ENCODE data around the gene HNRNPA2B1. TPM values are rescaled to one million over a fixed set of nuclear protein-coding genes. Genes with fewer than 3 reads are reported as not detected.
"Not testable (repeated sequence)": the region's sequence is repeated elsewhere in the genome, so short reads cannot be mapped to it uniquely, and the experiment has no call there.

Gene HNRNPA2B1
- total RNA-seq, 2 experiments from 2014 or later = 649 to 781 TPM

GRCh38 chr7:26166684-26167266, 33.8 kb downstream of the HNRNPA2B1 start:
- ChIA-PET POLR2A (interaction anchor here (0.6 to 0.8 kb wide), 5 partner anchors 20 to 100 kb away, joined by 3 to 8 read pairs (median 3); partner anchors contain the start of gene CBX3), CTCF (interaction anchor here (0.5 to 2.4 kb wide), 5 partner anchors 9 to 43 kb away, joined by 3 to 16 read pairs (median 5); partner anchors contain the start of gene NFE2L3)
- DNase-seq = no peak
- Mint-ChIP-seq H3K9me3 (peaks cover 3% of the 10 kb centered on the region), H3K27me3 (no peaks in the 10 kb centered on the region), H3K4me3 (no peak overlapping the region), H3K36me3 (ENCODE audit: low read depth) (peaks cover 33% of the 10 kb centered on the region), H3K4me1 (peaks cover 45% of the 10 kb centered on the region), H3K27ac (peak overlapping the region; percentile 63)

- Mint-ChIP-seq H3K27ac (peak overlapping the region; percentile 63), H3K27me3 (no peaks in the 10 kb centered on the region), H3K9me3 (peaks cover 3% of the 10 kb centered on the region), H3K4me3 (no peak overlapping the region), H3K36me3 (ENCODE audit: low read depth) (peaks cover 28% of the 10 kb centered on the region), H3K4me1 (peaks cover 45% of the 10 kb centered on the region)
- POLR2A ChIA-PET = interaction anchor here (0.7 kb wide), 1 partner anchor 35 kb away, joined by 3 read pairs; the partner anchor contains the start of gene CBX3
- no peak for DNase-seq
- CTCF ChIA-PET = interaction anchor here (1.2 to 2.4 kb wide), 5 partner anchors 9 to 119 kb away, joined by 3 to 16 read pairs (median 5); partner anchors contain the start of gene NFE2L3
Observed at GRCh38 chr7:26165950-26166683, 34.4 kb downstream of the HNRNPA2B1 start.

GRCh38 chr7:26163804-26164203, 36.7 kb downstream of the HNRNPA2B1 start:
- Mint-ChIP-seq H3K36me3 (ENCODE audit: low read depth) (peaks cover 29% of the 10 kb centered on the region), H3K4me1 (peaks cover 50% of the 10 kb centered on the region)
- POLR2A ChIA-PET, DNase-seq, H3K9me3 Mint-ChIP-seq, H3K4me3 Mint-ChIP-seq, H3K27ac Mint-ChIP-seq, H3K27me3 Mint-ChIP-seq: not testable (repeated sequence)
- CTCF ChIA-PET = interaction anchor here (0.6 kb wide), 1 partner anchor 112 kb away, joined by 6 read pairs; no protein-coding TSS in a partner anchor

- H3K9me3 Mint-ChIP-seq = peaks cover 3% of the 10 kb centered on the region
- CTCF ChIA-PET = interaction anchor here (0.9 to 3.8 kb wide), 4 partner anchors 11 to 72 kb away, joined by 3 to 17 read pairs (median 4); partner anchors contain the start of genes HNRNPA2B1 and NFE2L3
- peaks cover 34% of the 10 kb centered on the region for H3K36me3 Mint-ChIP-seq (ENCODE audit: low read depth)
- no peak overlapping the region for H3K4me3 Mint-ChIP-seq
- H3K27ac Mint-ChIP-seq = no peak overlapping the region
- H3K27me3 Mint-ChIP-seq = no peaks in the 10 kb centered on the region
- POLR2A ChIA-PET = no interaction called here
- no peak for DNase-seq
- peaks cover 59% of the 10 kb centered on the region for H3K4me1 Mint-ChIP-seq
Observed at GRCh38 chr7:26162431-26162830, 38.1 kb downstream of the HNRNPA2B1 start.

- CTCF ChIA-PET = interaction anchor here (1.2 to 3.8 kb wide), 7 partner anchors 10 to 40 kb away, joined by 3 to 17 read pairs (median 6); partner anchors contain the start of genes HNRNPA2B1 and NFE2L3
- POLR2A ChIA-PET = interaction anchor here (0.8 kb wide), 1 partner anchor 31 kb away, joined by 3 read pairs; no protein-coding TSS in a partner anchor
- peaks cover 59% of the 10 kb centered on the region for H3K4me1 Mint-ChIP-seq
- H3K27ac Mint-ChIP-seq = no peak overlapping the region
- H3K27me3 Mint-ChIP-seq = no peaks in the 10 kb centered on the region
- peaks cover 3% of the 10 kb centered on the region for H3K9me3 Mint-ChIP-seq
- H3K4me3 Mint-ChIP-seq = no peak overlapping the region
- no peak for DNase-seq
- peaks cover 34% of the 10 kb centered on the region for H3K36me3 Mint-ChIP-seq (ENCODE audit: low read depth)
Observed at GRCh38 chr7:26160896-26161295, 39.6 kb downstream of the HNRNPA2B1 start.

- Mint-ChIP-seq H3K36me3 (ENCODE audit: low read depth) (peaks cover 31% of the 10 kb centered on the region), H3K27ac (no peak overlapping the region), H3K9me3 (peaks cover 3% of the 10 kb centered on the region), H3K4me1 (peaks cover 68% of the 10 kb centered on the region), H3K4me3 (no peak overlapping the region), H3K27me3 (no peaks in the 10 kb centered on the region)
- CTCF ChIA-PET = no interaction called here
- POLR2A ChIA-PET = no interaction called here
- DNase-seq = no peak
Observed at GRCh38 chr7:26159243-26159642, 41.3 kb downstream of the HNRNPA2B1 start.

- ChIA-PET POLR2A (interaction anchor here (0.5 kb wide), 1 partner anchor 1733 kb away, joined by 3 read pairs; no protein-coding TSS in a partner anchor), CTCF (interaction anchor here (0.5 to 1.8 kb wide), 5 partner anchors 8 to 64 kb away, joined by 3 to 6 read pairs (median 5); no protein-coding TSS in a partner anchor)
- DNase-seq = no peak
- no peaks in the 10 kb centered on the region for H3K9me3 Mint-ChIP-seq
- no peak overlapping the region for H3K4me3 Mint-ChIP-seq
- H3K36me3 Mint-ChIP-seq (ENCODE audit: low read depth) = peaks cover 22% of the 10 kb centered on the region
- peak overlapping the region; percentile 46 for H3K27ac Mint-ChIP-seq
- peaks cover 77% of the 10 kb centered on the region for H3K4me1 Mint-ChIP-seq
- H3K27me3 Mint-ChIP-seq = no peaks in the 10 kb centered on the region
Observed at GRCh38 chr7:26157520-26158105, 42.9 kb downstream of the HNRNPA2B1 start.

- H3K27me3 Mint-ChIP-seq = no peaks in the 10 kb centered on the region
- H3K27ac Mint-ChIP-seq = peak overlapping the region; percentile 78
- peak overlapping the region; percentile 68 for H3K4me3 Mint-ChIP-seq
- peaks cover 78% of the 10 kb centered on the region for H3K4me1 Mint-ChIP-seq
- peaks cover 20% of the 10 kb centered on the region for H3K36me3 Mint-ChIP-seq (ENCODE audit: low read depth)
- DNase-seq = peak; percentile 56
- no peaks in the 10 kb centered on the region for H3K9me3 Mint-ChIP-seq
- POLR2A ChIA-PET = interaction anchor here (0.7 to 1.6 kb wide), 4 partner anchors 40 to 135 kb away, joined by 3 to 5 read pairs (median 4); partner anchors contain the start of genes CBX3, HNRNPA2B1 and SNX10
- CTCF ChIA-PET = interaction anchor here (0.6 to 3.2 kb wide), 7 partner anchors 9 to 40 kb away, joined by 3 to 16 read pairs (median 6); no protein-coding TSS in a partner anchor
Observed at GRCh38 chr7:26156451-26157420, 43.8 kb downstream of the HNRNPA2B1 start.

- H3K27me3 Mint-ChIP-seq = no peaks in the 10 kb centered on the region
Observed at GRCh38 chr7:26155531-26156375, 44.8 kb downstream of the HNRNPA2B1 start.

GRCh38 chr7:26153823-26154783, 46.4 kb downstream of the HNRNPA2B1 start:
- DNase-seq = no peak
- H3K4me3 Mint-ChIP-seq = peak overlapping the region; percentile 88
- peak overlapping the region; percentile 91 for H3K27ac Mint-ChIP-seq
- POLR2A ChIA-PET = no interaction called here
- CTCF ChIA-PET = interaction anchor here (0.9 to 3.2 kb wide), 3 partner anchors 13 to 63 kb away, joined by 3 to 16 read pairs (median 9); no protein-coding TSS in a partner anchor
- H3K27me3 Mint-ChIP-seq = no peaks in the 10 kb centered on the region
- H3K36me3 Mint-ChIP-seq (ENCODE audit: low read depth) = peaks cover 8% of the 10 kb centered on the region
- no peaks in the 10 kb centered on the region for H3K9me3 Mint-ChIP-seq
- peaks cover 81% of the 10 kb centered on the region for H3K4me1 Mint-ChIP-seq

More at GRCh38 chr7:26155531-26156375, 44.8 kb downstream of the HNRNPA2B1 start:
- peaks cover 85% of the 10 kb centered on the region for H3K4me1 Mint-ChIP-seq
- POLR2A ChIA-PET = interaction anchor here (0.5 to 1.6 kb wide), 7 partner anchors 36 to 833 kb away, joined by 3 to 5 read pairs (median 4); partner anchors contain the start of genes CBX3, HNRNPA2B1 and SNX10
- CTCF ChIA-PET = interaction anchor here (0.5 to 3.2 kb wide), 7 partner anchors 11 to 301 kb away, joined by 3 to 16 read pairs (median 3); no protein-coding TSS in a partner anchor
- no peak for DNase-seq
- no peaks in the 10 kb centered on the region for H3K9me3 Mint-ChIP-seq
- H3K4me3 Mint-ChIP-seq = peak overlapping the region; percentile 68
- peak overlapping the region; percentile 78 for H3K27ac Mint-ChIP-seq
- peaks cover 18% of the 10 kb centered on the region for H3K36me3 Mint-ChIP-seq (ENCODE audit: low read depth)

Measured in activated CD4-positive, alpha-beta T cell treated with anti-CD3 and anti-CD28 coated beads, Interleukin-2, amount 10 ng/mL, durations not matched to agents 7 days and 5 days (primary cell).